ENCODE measurements around the gene GRK3. TPM values are rescaled to one million over a fixed set of nuclear protein-coding genes. Genes with fewer than 3 reads are reported as not detected.

The GRK3 gene
- total RNA-seq, 1 donor from 2014 or later: 19.4 TPM

DNA sequence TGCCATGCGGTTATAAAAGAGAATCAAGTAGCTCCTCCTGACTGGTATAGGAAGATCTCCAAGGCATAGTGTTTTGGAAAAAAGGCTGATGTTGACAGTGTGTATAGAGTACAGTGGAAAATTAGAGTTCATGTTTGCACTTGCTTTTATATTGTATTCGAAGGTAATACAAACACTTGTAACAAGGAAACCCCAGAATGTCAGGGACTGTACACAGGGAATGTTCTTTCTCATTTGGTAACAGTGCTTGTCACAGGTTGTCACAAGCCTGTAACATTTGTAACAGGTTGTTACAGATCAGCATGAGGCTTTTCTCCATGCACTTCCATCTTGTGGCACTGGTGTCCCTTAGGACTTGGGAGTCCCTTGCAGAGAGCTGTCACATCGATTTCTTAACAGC is 64.0 kb downstream of the GRK3 start:
- Mint-ChIP-seq H3K9me3 (no peaks in the 10 kb centered on the region), H3K27ac (ENCODE audit: unreplicated experiment) (no peak overlapping the region), H3K4me1 (peaks cover 12% of the 10 kb centered on the region), H3K4me3 (no peak overlapping the region), H3K36me3 (ENCODE audit: low read depth) (no peaks in the 10 kb centered on the region), H3K27me3 (ENCODE audit: low read depth) (no peaks in the 10 kb centered on the region)
- TF ChIP-seq, protein P1, sequence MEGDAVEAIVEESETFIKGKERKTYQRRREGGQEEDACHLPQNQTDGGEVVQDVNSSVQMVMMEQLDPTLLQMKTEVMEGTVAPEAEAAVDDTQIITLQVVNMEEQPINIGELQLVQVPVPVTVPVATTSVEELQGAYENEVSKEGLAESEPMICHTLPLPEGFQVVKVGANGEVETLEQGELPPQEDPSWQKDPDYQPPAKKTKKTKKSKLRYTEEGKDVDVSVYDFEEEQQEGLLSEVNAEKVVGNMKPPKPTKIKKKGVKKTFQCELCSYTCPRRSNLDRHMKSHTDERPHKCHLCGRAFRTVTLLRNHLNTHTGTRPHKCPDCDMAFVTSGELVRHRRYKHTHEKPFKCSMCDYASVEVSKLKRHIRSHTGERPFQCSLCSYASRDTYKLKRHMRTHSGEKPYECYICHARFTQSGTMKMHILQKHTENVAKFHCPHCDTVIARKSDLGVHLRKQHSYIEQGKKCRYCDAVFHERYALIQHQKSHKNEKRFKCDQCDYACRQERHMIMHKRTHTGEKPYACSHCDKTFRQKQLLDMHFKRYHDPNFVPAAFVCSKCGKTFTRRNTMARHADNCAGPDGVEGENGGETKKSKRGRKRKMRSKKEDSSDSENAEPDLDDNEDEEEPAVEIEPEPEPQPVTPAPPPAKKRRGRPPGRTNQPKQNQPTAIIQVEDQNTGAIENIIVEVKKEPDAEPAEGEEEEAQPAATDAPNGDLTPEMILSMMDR (conservative IDR thresholded peaks at IDR 0.05): no peak
- DNase-seq (ENCODE audit: low read depth, low spot score): no peak

DNA sequence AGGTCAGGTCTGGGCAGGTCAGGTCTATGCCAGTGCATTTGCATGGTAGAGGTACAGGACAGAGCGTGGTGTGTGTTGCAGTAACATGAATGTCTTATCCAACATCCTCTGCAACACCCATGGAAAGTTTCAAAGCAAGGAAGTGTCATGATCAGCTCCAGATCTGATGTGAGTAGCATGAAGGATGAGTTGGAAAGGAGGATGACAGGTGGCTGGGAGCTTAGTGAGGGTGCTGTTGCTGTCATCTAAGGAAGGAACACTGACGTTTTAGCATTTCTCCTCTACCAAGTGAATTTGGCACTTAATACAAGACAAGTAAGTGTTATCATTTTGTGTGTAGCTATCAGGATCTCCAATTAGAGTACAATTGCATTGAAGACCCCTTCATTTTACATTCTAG is 65.1 kb downstream of the GRK3 start:
- Mint-ChIP-seq H3K36me3 (ENCODE audit: low read depth) (no peaks in the 10 kb centered on the region), H3K4me1 (peaks cover 12% of the 10 kb centered on the region), H3K4me3 (no peak overlapping the region), H3K27ac (ENCODE audit: unreplicated experiment) (no peak overlapping the region), H3K9me3 (no peaks in the 10 kb centered on the region), H3K27me3 (ENCODE audit: low read depth) (no peaks in the 10 kb centered on the region)
- TF ChIP-seq, protein P1 (conservative IDR thresholded peaks at IDR 0.05): no peak
- no peak for DNase-seq (ENCODE audit: low read depth, low spot score)

DNA sequence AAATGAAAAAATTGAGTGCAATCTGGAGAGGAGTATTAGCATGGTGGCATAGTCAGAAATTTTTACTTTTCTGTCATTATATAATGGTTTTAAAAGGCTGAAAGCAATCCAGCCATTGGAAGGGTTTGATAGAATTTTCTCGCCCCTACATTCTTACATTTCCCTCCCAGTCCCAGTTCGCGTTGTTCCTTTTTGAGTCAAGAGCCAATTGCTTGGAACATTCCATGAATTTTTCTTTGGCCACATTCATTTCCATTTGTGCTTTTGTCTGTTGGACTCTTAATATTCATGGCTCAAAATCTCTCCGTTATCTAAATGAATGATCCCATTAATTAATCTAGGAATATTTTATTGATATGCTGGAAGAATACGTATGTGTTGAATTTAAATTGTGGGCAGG is 66.0 kb downstream of the GRK3 start:
- Mint-ChIP-seq H3K36me3 (ENCODE audit: low read depth) (no peaks in the 10 kb centered on the region), H3K4me1 (peaks cover 12% of the 10 kb centered on the region), H3K27me3 (ENCODE audit: low read depth) (no peaks in the 10 kb centered on the region), H3K4me3 (no peak overlapping the region), H3K27ac (ENCODE audit: unreplicated experiment) (no peak overlapping the region), H3K9me3 (no peaks in the 10 kb centered on the region)
- TF ChIP-seq, protein P1 (conservative IDR thresholded peaks at IDR 0.05): no peak
- DNase-seq (ENCODE audit: low read depth, low spot score): no peak

DNA sequence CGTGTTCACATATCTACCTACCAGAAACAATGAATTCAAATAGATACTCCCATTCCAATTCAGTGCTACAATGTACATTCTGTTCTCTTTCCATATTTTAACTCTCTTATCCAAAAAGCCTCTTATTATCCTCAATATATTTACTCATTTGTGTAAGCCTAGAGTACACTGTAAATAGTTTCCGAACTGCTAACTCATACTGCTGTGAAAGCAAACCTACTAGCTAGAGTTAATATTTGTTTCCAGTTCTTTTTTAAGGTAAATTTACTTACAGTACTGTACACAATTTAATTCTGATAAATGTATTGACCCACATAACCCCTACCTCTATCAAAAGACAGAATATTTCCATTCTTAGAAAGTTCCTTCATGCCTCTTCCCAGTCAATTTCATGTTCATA is 71.8 kb downstream of the GRK3 start:
- no peak for DNase-seq (ENCODE audit: low read depth, low spot score)
- H3K9me3 Mint-ChIP-seq: no peaks in the 10 kb centered on the region
- no peak overlapping the region for H3K4me3 Mint-ChIP-seq
- H3K4me1 Mint-ChIP-seq: no peaks in the 10 kb centered on the region
- TF ChIP-seq, protein P1 (conservative IDR thresholded peaks at IDR 0.05): no peak
- H3K27ac Mint-ChIP-seq (ENCODE audit: unreplicated experiment): no peak overlapping the region
- H3K27me3 Mint-ChIP-seq (ENCODE audit: low read depth): no peaks in the 10 kb centered on the region
- peaks cover 13% of the 10 kb centered on the region for H3K36me3 Mint-ChIP-seq (ENCODE audit: low read depth)

DNA sequence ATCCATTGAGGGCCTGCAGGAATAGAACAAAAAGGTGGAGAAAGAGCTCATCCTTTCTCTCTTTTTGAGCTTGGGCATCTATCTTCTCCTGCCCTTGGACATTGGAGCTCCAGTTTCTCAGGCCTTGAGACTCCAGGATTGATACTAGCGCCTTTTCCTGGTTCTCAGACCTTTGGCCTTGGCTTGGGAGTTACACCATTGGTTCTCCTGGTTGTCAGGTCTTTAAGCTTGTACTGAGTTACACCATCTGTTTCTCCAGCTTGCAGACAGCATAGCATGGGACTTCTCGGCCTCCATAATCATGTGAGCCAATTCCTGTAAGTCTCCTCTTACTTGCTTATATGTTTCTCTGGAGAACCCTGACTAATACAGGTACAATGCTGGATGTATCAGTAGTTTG is 72.6 kb downstream of the GRK3 start:
- Mint-ChIP-seq H3K4me3 (no peak overlapping the region), H3K27ac (ENCODE audit: unreplicated experiment) (no peak overlapping the region), H3K4me1 (no peaks in the 10 kb centered on the region), H3K27me3 (ENCODE audit: low read depth) (no peaks in the 10 kb centered on the region), H3K9me3 (no peaks in the 10 kb centered on the region), H3K36me3 (ENCODE audit: low read depth) (peaks cover 16% of the 10 kb centered on the region)
- no peak for DNase-seq (ENCODE audit: low read depth, low spot score)
- TF ChIP-seq, protein P1 (conservative IDR thresholded peaks at IDR 0.05): no peak

DNA sequence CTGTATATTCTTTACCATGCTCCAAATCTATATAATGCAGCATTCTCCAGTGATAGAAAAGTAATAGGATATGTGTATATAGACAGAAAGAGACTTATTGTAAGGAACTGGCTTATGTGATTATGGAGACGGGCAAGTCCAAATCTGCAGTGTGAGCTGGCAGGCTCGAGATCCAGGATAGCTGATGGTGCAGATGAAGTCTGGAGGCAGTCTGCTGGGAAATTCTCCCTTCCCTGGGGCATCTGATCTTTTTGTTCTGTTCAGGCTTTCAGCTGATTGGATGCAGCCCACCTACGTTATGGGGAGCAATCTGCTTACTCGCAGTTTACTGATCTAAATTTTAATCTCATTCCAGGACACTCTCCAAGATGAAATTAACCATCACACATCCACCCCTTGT is 73.2 kb downstream of the GRK3 start:
- H3K27me3 Mint-ChIP-seq (ENCODE audit: low read depth): no peaks in the 10 kb centered on the region
- H3K9me3 Mint-ChIP-seq: no peaks in the 10 kb centered on the region
- no peak overlapping the region for H3K4me3 Mint-ChIP-seq
- no peak overlapping the region for H3K27ac Mint-ChIP-seq (ENCODE audit: unreplicated experiment)
- no peak for DNase-seq (ENCODE audit: low read depth, low spot score)
- peaks cover 16% of the 10 kb centered on the region for H3K36me3 Mint-ChIP-seq (ENCODE audit: low read depth)
- TF ChIP-seq, protein P1 (conservative IDR thresholded peaks at IDR 0.05): no peak
- no peaks in the 10 kb centered on the region for H3K4me1 Mint-ChIP-seq

Data from neural crest cell (in vitro differentiated cells).